GM15510 (cell line): ENCODE measurements around the gene CD9.

Experiments
- POLR2A ChIP-seq: IDR thresholded peaks from 3 replicates; pipeline ENCODE4 v1.6.1; 2011; ENCODE audit warnings: borderline replicate concordance; ENCODE audit not compliant: insufficient read length; ENCODE audit errors: extremely low read depth

The CD9 gene, protein sequence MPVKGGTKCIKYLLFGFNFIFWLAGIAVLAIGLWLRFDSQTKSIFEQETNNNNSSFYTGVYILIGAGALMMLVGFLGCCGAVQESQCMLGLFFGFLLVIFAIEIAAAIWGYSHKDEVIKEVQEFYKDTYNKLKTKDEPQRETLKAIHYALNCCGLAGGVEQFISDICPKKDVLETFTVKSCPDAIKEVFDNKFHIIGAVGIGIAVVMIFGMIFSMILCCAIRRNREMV

DNA sequence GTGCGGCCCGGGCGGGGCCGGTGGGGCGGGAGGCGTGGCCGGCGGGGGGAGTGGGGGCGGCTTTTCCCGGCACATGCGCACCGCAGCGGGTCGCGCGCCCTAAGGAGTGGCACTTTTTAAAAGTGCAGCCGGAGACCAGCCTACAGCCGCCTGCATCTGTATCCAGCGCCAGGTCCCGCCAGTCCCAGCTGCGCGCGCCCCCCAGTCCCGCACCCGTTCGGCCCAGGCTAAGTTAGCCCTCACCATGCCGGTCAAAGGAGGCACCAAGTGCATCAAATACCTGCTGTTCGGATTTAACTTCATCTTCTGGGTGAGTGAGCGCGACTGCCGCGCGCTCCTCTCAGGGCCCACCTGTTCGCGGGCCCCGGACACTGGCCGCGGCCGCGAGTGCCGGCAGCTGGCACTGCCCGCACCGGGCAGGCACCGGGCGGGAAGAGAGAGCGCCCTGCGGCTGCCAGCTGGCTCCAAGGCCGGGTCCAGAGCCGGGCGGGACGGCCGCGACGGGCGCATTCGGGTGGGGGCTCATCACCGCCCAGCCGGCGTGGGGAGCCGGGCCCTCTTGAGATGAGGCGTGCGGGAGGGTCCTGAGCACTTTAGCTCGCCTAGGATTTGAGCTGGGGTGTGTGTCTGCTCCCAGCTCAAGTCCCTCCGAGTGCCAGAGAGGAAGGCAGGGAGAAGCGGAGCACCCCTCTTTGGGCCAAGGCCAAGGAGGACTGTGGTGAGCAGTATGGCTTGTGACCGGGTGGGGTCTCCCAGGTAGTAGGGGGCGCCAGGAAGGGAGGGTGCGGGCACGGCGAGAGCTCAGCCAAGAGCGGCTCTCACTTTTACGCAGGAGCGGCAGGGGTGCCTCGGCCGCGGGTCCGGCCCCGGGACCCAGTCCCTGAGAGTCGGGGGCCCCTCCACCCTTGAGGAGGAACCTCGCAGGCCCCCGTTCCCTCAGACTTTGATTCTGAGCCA, at the start of gene CD9:
CD9 (plus strand) TSS at position 145 of the 957 bp plus-strand sequence; CDS start at position 245, 100 bp downstream.
- no peak for TF ChIP-seq POLR2A

DNA sequence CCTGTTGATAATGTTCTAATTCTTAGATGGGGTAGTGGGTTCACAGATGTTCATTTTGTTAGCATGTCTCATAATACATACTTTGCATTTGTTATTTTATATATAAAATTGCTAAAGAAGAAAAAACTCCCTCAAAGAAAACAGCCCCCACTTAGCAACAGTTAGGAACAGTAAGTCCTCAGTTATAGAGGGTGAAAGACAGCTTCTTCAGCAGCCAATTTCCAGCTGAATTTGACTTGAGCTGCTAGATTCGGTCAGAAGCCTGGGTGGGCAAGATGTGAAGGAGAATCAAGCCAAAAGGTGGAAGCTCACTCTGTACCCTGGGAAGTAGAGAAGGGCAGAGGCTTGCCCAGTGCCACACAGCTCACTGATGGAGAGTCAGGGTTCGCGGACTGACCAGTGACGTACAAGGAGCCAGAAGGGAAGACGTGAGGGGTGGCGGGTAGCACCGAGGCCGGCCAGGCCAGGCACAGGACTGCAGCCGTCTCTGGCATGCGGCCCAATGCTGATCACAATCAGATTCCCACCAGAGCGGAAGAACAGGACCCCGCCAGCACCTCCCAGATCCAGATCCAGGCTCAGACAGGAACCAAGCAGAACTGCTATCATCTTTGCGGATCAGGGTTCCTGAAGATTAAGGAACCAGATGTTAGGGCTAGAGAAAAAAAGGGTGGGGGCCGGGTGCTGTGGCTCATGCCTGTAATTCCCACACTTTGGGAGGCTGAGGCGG, 45.3 kb upstream of the CD9 start:
- no peak for TF ChIP-seq POLR2A

DNA sequence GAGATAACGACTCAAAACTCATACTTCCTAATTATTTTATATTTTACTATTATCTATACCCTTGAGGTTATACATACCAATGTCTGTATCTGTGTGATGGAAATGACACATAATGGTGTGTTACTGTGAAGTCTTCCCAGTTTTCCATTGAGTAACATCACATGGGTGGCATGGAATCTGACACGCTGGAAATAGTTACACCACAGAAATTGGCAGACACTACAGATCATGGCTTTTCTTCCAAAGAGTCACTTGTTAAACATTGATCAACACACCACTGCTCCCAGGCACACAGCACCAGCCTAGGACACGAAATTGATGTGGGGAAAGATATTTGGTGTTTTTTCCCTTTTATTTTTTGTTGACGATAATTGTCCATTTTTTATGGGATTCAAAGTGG, 42.7 kb upstream of the CD9 start:
- TF ChIP-seq POLR2A, result no peak

DNA sequence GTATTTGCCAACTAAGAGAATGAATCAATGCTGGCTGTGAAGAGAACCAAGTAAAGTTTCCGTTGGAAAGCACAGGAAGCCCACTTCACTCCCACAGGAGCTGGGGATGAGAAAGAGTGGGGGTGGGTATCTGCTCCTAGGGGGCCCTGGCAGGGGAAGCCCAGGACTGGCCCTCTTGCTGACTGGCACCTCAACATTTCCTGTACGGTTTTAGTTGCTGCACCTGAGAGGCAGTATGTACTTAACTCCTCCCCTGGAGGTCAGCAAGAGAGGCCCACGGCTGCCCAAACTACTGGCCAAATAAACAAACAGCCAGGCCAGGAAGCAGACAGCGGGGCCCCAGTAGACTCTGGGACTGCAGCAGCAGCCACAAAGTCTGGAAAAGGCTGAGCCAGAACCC, 41.9 kb upstream of the CD9 start:
- no peak for TF ChIP-seq POLR2A

DNA sequence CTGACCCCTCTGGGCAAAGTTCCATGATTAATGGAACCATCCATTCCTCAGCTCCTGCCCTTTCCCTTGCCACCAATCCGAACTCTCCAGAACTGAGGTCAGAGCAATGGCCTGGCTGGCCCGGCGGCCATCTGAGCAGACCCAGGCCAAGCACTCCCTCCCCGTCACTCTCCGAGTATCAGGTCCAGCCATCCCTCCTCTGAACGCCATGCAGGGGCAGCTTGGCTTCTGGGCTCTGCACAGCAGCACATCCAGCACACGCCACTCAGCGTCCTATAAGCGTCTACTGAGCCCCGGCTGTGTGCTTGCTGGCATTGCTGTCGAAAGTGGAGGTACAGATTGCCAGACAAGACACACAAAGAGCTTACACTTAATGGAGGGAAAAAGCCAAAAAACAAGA, 41.5 kb upstream of the CD9 start:
- no peak for TF ChIP-seq POLR2A

DNA sequence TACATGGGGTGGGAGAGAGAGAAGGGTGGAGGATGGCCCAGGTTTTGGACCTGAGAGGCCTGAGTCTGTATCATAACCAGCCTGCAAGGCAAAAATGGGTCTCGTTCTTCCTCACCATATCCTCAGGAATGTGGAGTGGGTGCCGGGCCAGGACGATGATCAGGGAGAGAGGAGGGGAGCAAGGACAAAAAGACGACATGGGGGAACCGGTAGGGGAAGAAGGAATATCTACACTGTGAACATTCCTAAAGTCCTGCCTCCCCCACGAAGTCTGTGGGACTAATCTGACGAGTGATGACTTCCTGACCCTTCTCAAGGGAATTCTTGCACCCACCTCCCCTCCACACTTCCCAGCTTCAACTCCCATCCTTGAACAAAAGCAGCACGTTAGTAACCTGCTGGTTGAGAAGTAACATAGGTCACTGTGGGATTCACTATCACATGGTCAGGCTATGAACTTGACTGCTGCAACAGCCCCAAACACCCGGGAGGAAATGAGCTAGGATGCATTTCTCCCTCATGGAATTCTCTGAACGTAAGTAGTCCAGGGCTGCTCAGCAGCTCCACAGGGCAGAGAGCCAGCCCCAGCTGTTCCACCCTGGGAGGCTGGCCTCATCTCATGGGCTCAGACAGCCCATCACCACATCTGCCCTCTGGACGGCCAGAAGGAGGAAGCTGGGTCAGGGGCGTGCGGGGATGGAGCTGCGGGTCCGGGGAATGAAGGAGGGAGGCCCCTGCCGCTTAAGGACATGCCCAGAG, 38.9 kb upstream of the CD9 start:
- no peak for TF ChIP-seq POLR2A

DNA sequence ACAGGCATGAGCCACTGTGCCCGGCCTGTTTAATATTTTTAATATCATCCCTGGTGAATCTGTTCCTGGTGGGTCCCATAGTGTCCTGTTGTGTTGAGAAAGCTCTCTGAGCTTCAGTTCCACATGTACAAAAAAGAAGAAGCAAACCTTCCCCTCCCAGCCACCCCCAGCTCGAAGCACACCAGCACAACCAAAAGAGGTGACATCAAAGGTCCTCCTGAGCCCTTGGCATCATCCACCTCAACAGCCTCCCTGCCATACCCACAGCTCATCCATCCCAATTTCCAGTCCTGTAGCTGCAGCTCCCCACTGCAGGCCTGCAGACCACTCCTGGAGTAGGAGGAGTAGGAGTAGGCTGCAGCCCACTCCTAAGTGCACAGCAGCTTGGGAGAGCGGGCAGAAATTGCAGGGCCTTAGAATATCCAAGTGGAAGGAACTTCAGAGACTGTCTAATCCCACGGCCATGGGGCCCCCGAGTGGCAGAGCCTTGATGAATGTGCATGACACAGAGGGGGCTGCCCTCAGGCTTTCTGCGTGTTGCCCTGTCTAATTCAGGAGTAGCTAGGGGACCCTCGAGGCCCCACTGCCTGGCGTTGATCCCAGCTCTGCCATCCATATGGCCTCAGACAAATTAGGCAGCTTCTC, 36.7 kb upstream of the CD9 start:
- TF ChIP-seq POLR2A, result no peak

DNA sequence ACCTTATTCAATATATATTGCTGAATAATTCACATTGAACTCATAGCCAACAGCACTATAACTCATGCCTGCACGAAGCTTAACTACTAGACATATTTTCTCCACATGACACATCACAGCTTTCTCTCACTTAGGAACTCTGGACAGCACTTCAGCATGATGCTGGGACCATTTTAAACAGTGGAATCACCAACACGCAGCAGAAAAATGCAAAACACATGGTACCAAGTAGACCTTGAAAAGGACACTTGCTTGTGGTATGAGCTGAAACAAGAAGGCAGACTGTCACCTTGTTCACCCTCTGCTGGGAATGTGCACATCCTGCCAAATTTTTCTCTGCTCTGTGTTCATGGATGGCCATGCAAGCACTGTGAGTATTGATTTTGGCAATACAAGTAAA, 34.8 kb upstream of the CD9 start:
- TF ChIP-seq POLR2A, result no peak

DNA sequence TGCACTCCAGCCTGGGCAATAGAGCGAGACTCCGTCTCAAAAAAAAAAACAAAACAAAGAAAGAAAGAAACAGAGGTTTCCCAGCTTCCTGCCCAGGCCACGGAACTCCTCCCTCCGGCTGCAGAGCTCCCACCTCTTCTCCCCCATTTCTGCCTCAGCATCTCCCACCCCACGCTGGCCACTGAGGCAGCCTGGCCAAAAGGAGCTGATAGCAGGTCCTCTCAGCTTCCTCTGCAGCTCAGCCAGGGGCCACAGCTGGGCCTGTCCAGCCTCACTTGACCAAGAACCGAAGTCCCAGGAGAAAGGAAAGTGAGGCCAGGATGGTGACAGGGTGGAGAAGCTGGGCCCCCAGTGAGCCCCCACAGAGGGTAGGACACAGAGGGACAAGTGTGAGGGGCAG, 33.4 kb upstream of the CD9 start:
- no peak for TF ChIP-seq POLR2A

DNA sequence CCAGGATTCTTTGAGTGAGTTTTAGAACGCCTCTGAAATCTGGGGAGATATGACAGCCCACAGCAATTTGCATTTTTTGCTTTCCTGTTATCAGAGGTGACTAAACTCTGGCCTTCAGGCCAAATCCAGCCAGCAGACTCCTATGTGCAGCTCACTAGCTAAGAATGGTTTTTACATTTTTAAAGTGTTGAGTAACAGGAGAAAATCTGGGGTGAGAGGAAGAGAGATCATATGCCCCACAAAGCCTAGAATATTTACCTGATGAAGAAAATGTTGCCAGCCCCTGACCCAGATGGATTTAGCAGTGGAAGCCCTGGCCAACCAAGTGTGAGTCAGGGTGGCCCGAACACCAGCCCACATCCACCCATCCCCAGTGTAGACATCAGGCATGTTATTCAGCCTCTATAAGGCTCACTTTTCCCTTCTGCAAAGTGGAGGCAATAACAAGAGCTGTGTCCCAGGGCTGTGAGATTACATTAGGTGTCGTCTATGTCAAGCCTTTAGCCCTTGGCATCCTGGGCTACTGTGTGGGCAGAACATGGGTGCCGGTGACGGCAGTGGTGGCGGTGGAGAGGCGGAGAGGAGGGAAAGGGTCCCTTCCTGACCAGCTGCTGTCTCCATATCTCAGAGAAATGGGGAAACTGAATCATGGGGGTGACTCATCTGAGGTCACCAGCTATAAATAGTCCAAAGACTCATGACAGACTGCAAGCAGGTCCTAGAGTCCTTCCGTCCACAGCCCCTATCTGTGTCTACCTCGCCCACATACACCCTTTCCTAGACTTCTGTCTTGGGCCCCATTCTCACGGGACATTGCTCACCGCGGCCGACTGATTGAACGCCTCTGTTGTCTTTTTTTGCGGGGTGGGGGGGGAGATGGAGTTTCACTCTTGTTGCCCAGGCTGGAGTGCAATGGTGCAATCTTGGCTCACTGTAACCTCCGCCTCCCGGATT, 32.6 kb upstream of the CD9 start:
- TF ChIP-seq POLR2A, result no peak

DNA sequence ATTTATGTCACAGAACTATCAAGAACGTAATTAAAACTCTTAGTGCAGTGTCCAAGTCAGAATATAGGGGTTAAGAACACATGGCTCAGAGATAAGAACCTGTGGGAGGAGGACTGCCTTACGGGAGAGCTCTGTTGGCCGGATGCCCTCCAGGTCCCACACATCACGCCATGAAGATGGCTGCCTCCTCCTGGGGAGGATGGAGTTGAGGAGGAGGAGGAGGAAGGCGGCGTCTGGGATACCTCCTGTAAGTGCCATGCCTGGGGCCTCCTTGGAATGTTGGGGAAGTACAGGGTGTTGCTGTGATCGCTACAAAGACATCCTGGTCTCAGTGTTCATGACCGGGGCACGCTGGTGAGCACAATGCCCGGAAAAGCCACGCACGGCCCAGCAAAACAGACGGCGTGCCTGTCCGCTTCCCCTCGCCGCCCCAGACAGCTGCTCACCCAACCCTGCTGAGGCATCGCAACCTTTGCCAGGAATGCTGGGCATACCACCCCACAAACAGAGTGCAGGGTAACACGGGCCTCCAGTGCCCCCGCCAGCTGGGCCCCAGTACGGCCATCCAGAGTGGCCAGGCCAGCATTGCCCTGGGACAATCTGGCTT, 28.7 kb upstream of the CD9 start:
- no peak for TF ChIP-seq POLR2A

DNA sequence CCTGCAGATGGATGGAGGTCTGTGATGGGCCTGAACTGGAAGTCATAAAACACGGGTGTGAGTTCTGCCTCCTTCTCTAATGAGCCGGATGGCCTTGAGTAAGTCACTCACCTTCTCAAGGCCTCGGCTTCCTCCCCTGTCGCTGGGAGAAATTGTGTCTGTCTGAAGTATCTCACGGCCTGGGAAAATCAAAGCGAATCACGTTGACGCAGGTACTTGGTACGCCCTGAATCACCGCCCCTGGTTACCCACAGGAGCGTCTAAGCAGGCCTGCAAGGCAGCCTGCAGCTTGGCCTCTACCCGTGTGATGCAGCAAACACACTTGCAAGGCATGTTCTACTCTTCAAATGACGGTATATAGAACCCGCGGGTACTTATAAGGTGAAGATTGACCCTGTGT, 28.1 kb upstream of the CD9 start:
- TF ChIP-seq POLR2A, result no peak

DNA sequence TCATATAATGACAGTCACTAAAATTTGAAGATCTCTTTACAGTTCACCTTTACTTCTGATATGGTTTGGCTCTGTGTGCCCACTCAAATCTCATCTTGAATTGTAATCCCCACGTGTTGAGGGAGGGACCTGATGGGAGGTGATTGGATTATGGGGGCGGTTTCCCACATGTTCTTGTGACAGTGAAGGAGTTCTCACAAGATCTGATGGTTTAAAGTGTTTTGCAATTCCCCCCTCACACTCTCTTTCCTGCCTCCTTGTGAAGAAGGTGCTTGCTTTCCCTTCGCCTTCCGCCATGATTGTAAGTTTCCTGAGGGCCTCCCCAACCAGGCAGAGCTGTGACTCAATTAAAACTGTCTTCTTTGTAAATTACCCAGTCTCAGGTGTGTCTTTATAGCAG, 27.3 kb upstream of the CD9 start:
- TF ChIP-seq POLR2A, result no peak
